ENCODE results near the gene PDE8B. TPM values are rescaled to one million over a fixed set of nuclear protein-coding genes. Genes with fewer than 3 reads are reported as not detected.

Gene PDE8B
- total RNA-seq, 2 donors from 2014 or later = 0.07 to 0.36 TPM

DNA sequence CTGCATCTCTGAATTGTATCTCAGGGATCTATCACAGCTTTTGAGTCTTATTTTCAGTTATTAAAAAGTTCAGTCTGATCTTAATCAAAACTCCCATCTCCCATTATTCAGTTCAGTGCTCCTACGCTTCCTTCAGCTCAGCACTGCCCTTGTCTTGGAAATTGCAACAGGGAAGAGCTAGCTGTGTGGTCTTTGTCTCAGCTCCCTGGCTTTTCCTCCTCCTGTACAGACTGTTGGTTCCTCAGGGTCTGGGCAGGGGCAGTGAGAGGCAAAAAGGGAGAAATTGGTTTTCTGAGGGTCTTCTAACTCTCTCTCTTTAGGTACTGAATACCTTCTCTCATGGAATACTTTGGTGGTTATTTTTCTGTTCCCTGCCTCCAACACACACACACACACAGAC is 48.2 kb downstream of the PDE8B start:
- H3K36me3 Mint-ChIP-seq (ENCODE audit: insufficient read depth in 2 of 2) = no peaks in the 10 kb centered on the region
- H3K9me3 Mint-ChIP-seq = peaks cover 0 to 2% of the 10 kb centered on the region in 2 donors
- no peak for DNase-seq
- H3K27me3 Mint-ChIP-seq (ENCODE audit: low read depth) = peaks cover 43% of the 10 kb centered on the region
- no peak overlapping the region for H3K4me3 Mint-ChIP-seq
- no peak overlapping the region for H3K27ac Mint-ChIP-seq
- H3K4me1 Mint-ChIP-seq (ENCODE audit: low read depth) = peaks cover 7% of the 10 kb centered on the region
- ATAC-seq (replicated peaks in 1 of 2) = no peak

DNA sequence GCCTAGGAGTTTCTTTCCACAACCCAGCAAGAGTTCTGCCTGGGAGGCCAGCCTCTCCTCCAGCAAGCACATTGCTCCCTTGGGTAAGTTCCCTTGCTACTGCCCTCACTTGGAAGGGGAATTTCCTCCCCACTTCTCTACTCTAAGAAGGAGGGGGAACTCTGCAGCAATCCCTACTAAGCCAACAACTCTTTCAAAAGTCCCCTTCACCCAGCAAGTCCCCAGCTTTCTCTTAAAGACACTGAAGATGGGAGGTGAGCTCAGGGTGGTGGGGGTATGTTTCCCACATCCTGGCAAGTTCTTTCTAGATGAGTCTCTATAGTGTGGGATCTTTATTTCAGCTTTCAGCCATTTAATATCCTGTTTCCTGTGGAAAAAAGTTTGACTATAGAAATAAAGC is 49.0 kb downstream of the PDE8B start:
- Mint-ChIP-seq H3K27ac (no peak overlapping the region), H3K36me3 (ENCODE audit: insufficient read depth in 2 of 2) (no peaks in the 10 kb centered on the region), H3K9me3 (peaks cover 0 to 2% of the 10 kb centered on the region in 2 donors), H3K27me3 (ENCODE audit: low read depth) (peaks cover 37% of the 10 kb centered on the region), H3K4me1 (ENCODE audit: low read depth) (peaks cover 7% of the 10 kb centered on the region), H3K4me3 (no peak overlapping the region)
- DNase-seq (no peak), ATAC-seq (replicated peaks in 1 of 2) (peak; percentile 49 to 55)

DNA sequence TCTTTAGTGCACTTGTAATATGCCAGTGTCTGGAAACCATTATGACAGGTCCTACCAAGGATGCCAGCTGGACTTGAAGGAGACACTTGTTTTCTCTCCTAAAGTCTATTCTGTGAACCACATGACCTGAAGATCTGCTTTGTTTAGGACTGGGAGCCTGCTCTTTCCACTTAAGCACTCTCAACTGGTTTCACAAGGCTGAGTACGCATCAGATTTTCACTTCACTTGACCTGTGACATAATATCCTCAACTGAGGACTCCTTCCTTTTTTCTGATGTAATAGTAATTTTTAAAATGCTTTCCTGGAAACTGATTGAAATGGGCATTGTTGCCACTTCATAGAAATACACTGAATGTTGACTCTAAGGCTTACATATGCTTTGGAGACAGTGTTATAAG is 52.2 kb downstream of the PDE8B start:
- H3K27ac Mint-ChIP-seq = no peak overlapping the region
- no peak overlapping the region for H3K4me3 Mint-ChIP-seq
- H3K4me1 Mint-ChIP-seq (ENCODE audit: low read depth) = peaks cover 7% of the 10 kb centered on the region
- ATAC-seq (replicated peaks in 1 of 2) (no peak), DNase-seq (no peak)
- no peaks in the 10 kb centered on the region for H3K9me3 Mint-ChIP-seq
- H3K27me3 Mint-ChIP-seq (ENCODE audit: low read depth) = peaks cover 14% of the 10 kb centered on the region
- no peaks in the 10 kb centered on the region for H3K36me3 Mint-ChIP-seq (ENCODE audit: insufficient read depth in 2 of 2)

DNA sequence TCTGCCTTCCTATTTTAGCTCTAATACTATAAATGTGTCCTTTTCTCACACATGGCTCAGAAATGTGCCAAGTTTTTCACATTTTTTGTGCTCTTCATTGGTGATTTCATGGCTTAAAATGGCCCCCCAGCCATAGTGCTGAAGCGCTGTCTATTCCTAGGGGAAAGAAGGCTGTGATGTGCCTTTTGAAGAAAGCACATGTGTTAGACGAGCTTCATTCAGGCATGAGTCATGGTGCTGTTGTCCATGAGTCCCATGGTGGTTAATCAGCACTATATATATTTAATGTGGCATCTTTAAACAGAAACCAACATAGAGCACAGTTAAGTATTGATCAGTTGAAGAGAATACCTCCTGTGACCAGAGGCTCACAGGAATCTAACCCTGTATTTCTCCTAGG is 55.8 kb downstream of the PDE8B start:
- peaks cover 25% of the 10 kb centered on the region for H3K27me3 Mint-ChIP-seq (ENCODE audit: low read depth)
- H3K4me1 Mint-ChIP-seq (ENCODE audit: low read depth) = no peaks in the 10 kb centered on the region
- no peak for ATAC-seq (replicated peaks in 1 of 2)
- H3K36me3 Mint-ChIP-seq (ENCODE audit: insufficient read depth in 2 of 2) = peaks cover 1 to 5% of the 10 kb centered on the region in 2 donors
- H3K9me3 Mint-ChIP-seq = peaks cover 0 to 7% of the 10 kb centered on the region in 2 donors
- no peak overlapping the region for H3K4me3 Mint-ChIP-seq
- no peak for DNase-seq
- H3K27ac Mint-ChIP-seq = no peak overlapping the region

DNA sequence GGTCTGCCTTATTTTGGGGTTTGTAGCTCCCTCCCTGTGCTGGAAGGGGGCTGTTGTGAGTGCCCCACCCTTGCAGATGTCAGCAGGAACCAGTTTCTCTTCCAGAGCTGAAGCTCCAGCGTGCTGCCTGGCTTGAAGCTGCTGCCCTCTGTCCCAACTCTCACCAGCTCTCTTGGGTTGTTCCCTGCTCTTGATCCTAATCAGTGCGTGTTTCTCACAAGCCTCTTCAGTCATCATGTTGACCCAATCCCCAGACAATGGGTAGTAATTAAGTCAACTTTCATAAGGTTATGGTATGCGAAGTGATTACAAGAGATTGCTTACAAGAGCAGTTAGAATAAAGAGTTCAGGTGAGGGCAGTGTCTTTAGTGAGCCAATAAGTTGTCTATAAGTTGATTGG is 57.0 kb downstream of the PDE8B start:
- no peak for DNase-seq
- H3K9me3 Mint-ChIP-seq = peaks cover 0 to 7% of the 10 kb centered on the region in 2 donors
- H3K36me3 Mint-ChIP-seq (ENCODE audit: insufficient read depth in 2 of 2) = peaks cover 1 to 5% of the 10 kb centered on the region in 2 donors
- no peak overlapping the region for H3K4me3 Mint-ChIP-seq
- H3K27me3 Mint-ChIP-seq (ENCODE audit: low read depth) = peaks cover 37% of the 10 kb centered on the region
- no peak for ATAC-seq (replicated peaks in 1 of 2)
- H3K27ac Mint-ChIP-seq = no peak overlapping the region
- H3K4me1 Mint-ChIP-seq (ENCODE audit: low read depth) = no peaks in the 10 kb centered on the region

DNA sequence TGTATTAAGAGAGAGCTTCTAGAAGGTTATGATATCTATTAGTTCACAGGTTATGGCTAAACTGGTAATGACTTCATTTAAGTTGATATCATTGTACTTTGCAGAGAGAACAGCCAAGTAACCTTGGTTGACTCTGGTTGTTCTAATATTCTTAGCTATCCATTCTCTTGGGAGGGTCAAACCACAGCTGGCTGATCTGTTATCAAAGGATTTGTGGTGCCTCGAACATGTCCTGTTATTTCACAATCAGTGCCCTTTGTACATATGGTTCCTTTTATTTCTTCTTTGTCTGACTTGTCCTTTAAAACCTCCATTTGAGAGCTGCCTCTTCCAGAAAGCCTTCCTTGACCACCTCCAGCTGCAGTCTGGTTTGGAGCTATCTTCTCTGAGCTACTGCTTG is 61.7 kb downstream of the PDE8B start:
- H3K27ac Mint-ChIP-seq = no peak overlapping the region
- no peak overlapping the region for H3K4me3 Mint-ChIP-seq
- peaks cover 40% of the 10 kb centered on the region for H3K27me3 Mint-ChIP-seq (ENCODE audit: low read depth)
- H3K9me3 Mint-ChIP-seq = peaks cover 0 to 7% of the 10 kb centered on the region in 2 donors
- ATAC-seq (replicated peaks in 1 of 2) (no peak), DNase-seq (no peak)
- H3K36me3 Mint-ChIP-seq (ENCODE audit: insufficient read depth in 2 of 2) = peaks cover 1 to 5% of the 10 kb centered on the region in 2 donors
- H3K4me1 Mint-ChIP-seq (ENCODE audit: low read depth) = peaks cover 6% of the 10 kb centered on the region

DNA sequence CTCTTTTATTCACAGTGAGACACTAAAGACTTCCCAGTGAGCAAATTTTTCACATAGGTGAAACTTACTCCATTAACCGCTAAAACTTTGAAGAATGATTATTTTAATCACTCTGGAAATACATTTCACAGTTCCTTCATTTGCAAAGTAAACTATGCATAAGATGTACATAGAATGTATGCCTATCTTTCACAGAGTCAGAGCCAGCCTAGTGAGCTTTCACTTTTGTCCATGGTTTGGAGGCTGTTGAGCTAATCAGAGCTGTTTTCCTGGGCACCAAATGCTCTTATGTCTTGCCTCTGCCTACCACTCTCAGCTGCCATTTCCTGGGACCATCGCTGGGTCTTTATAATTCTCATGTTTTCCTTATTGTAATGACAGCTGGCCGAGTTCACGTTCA is 67.3 kb downstream of the PDE8B start:
- peak overlapping the region; percentile 36 for H3K27ac Mint-ChIP-seq
- H3K36me3 Mint-ChIP-seq (ENCODE audit: insufficient read depth in 2 of 2) = no peaks in the 10 kb centered on the region
- peaks cover under 1% of the 10 kb centered on the region for H3K27me3 Mint-ChIP-seq (ENCODE audit: low read depth)
- ATAC-seq (replicated peaks in 1 of 2) (no peak), DNase-seq (no peak)
- no peaks in the 10 kb centered on the region for H3K9me3 Mint-ChIP-seq
- peak overlapping the region; percentile 7 to 58 for H3K4me3 Mint-ChIP-seq
- peaks cover 16% of the 10 kb centered on the region for H3K4me1 Mint-ChIP-seq (ENCODE audit: low read depth)

DNA sequence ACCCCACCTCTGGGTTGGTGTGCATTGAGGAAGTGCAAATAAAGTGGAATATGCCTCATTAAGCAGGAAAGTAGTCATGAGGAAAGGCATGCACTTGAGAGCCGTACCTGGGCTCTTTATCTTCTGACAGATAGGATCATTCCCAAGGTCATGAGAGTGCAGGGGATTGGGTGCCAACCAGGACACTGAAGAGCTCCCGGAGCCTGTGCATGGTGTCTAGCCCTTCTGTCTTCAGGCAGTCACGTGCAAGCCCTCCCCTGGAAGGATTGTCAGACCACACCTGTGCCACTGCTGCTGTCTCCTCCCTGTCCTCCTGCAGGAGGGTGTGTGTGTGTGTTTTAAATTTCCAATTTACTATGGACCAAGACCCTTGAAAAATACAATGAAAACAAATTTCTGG is 69.6 kb downstream of the PDE8B start:
- DNase-seq (no peak), ATAC-seq (replicated peaks in 1 of 2) (no peak)
- H3K4me3 Mint-ChIP-seq = no peak overlapping the region
- no peak overlapping the region for H3K27ac Mint-ChIP-seq
- H3K27me3 Mint-ChIP-seq (ENCODE audit: low read depth) = peaks cover 6% of the 10 kb centered on the region
- H3K4me1 Mint-ChIP-seq (ENCODE audit: low read depth) = peaks cover 16% of the 10 kb centered on the region
- H3K9me3 Mint-ChIP-seq = no peaks in the 10 kb centered on the region
- no peaks in the 10 kb centered on the region for H3K36me3 Mint-ChIP-seq (ENCODE audit: insufficient read depth in 2 of 2)

DNA sequence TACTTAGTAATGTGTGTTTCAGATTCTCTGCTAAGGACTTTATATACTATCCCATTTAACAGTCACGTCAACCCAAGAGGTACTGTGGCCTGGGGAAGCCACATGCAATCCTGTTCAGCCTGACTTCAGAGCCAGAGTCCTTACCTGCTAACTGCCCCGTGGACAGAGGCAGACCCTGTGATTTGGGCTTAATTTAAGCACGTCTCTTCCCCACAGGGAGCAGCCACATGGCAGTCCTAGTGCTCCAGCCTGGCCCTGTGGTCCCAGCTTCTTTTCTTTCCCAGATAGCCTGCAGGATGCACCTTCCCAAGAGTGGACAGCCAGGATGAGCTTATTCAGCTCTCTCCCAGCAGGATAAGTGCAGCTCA is 71.5 kb downstream of the PDE8B start:
- Mint-ChIP-seq H3K27me3 (ENCODE audit: low read depth) (peaks cover 14% of the 10 kb centered on the region), H3K9me3 (no peaks in the 10 kb centered on the region), H3K4me1 (ENCODE audit: low read depth) (peaks cover 12% of the 10 kb centered on the region), H3K36me3 (ENCODE audit: insufficient read depth in 2 of 2) (no peaks in the 10 kb centered on the region), H3K27ac (no peak overlapping the region), H3K4me3 (no peak overlapping the region)
- ATAC-seq (replicated peaks in 1 of 2) (no peak), DNase-seq (no peak)

DNA sequence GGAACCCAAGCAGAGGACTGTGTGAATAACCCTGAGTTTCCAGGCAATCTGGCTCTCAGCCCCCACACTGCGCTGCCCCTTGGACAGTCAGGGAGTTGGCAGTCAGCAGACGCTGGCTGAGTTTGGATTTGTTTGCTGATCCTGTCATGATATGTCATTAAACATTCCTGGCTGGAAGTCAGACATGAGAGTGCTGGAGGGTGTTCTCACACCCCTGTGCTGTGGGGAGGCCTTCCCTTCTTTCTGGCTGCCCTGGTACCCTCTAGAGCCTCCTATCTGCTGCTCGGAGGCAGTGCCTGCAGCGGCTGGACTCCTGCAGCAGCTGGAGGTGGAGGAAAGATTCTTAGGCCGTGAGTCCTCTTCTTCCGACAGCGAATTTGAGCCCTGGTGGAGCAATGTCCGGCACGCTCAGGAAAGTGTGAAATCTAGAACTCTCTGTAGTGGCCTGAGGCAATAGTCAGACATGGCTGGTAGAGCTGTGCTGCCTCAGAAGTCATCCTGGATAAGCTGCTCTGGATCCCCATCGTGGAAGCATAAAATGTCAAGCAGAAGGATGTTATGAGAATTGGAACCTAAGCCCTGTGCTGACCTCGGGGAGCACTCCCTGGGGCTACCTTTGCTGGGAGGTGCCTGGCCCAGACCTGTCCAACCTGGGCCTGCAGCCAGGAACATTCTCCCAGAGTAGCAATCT is 72.0 kb downstream of the PDE8B start:
- peaks cover 14% of the 10 kb centered on the region for H3K27me3 Mint-ChIP-seq (ENCODE audit: low read depth)
- no peak for DNase-seq
- H3K4me3 Mint-ChIP-seq = no peak overlapping the region
- peaks cover 7% of the 10 kb centered on the region for H3K4me1 Mint-ChIP-seq (ENCODE audit: low read depth)
- no peaks in the 10 kb centered on the region for H3K36me3 Mint-ChIP-seq (ENCODE audit: insufficient read depth in 2 of 2)
- ATAC-seq (replicated peaks in 1 of 2) = no peak
- no peak overlapping the region for H3K27ac Mint-ChIP-seq
- no peaks in the 10 kb centered on the region for H3K9me3 Mint-ChIP-seq

DNA sequence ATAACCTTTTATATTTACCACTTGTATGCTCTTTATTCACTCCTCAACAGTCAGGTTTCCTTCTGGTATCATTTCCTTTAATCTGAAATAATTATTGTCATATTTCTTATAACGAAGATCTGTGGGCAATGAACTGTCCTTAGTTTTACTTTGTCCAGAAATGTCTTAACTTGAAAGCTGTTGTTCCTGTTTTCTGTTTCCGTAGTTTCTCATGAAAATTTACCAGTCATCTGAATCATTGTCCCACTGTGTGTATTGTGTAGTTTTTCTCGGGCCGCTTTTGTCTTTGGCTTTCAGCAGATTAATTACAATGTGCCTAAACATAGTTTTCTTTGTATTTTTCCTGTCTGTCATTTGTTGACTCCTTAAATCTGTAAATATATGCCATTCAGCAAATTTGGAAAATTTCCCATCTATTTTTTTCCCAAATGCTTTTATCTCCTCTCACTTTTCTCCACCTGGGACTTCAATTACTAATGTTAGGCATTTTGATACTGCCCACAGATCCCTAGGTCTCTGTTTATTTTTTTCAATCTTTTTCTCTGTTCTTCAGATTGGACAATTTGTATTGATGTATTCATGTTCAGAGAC is 74.9 kb downstream of the PDE8B start:
- DNase-seq (no peak), ATAC-seq (replicated peaks in 1 of 2) (no peak)
- H3K4me3 Mint-ChIP-seq = no peak overlapping the region
- no peak overlapping the region for H3K27ac Mint-ChIP-seq
- no peaks in the 10 kb centered on the region for H3K9me3 Mint-ChIP-seq
- peaks cover 14% of the 10 kb centered on the region for H3K27me3 Mint-ChIP-seq (ENCODE audit: low read depth)
- H3K4me1 Mint-ChIP-seq (ENCODE audit: low read depth) = no peaks in the 10 kb centered on the region
- no peaks in the 10 kb centered on the region for H3K36me3 Mint-ChIP-seq (ENCODE audit: insufficient read depth in 2 of 2)

DNA sequence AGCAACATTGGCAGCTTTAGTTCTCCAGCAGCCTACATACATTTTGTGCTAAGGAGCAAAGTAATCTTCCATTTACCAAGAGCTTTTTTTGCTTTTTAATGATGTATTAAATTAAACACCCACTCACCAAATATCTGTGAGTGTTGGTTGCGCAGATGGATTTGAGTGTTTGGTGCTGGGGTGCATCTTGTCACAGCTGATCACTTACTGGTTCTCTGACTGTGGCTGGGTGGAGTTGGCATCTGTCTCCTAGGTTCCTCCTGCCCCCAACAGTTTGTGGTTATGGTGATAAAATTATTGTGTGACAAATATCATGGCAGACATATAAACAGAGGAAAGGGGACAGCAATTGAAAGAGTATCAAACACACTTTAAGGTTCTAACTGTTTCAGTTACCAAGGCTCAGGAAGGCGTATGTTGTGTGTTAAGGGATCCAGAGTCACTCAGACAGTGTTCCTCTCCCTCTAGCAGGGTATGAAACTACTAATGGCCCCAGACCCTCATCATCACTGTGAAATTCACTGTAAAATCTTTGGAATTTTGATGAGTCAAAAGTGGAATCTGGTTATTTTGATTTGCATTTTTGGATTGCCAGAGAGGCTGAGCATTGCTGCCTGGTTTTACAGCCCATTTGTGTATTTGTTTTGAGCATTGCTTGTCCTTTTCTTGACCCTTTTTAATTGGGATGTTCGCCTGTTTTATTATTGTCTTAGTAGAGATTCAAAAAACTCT is 81.7 kb downstream of the PDE8B start:
- DNase-seq = no peak
- peaks cover 42% of the 10 kb centered on the region for H3K27me3 Mint-ChIP-seq (ENCODE audit: low read depth)
- peaks cover 5% of the 10 kb centered on the region for H3K4me1 Mint-ChIP-seq (ENCODE audit: low read depth)
- H3K27ac Mint-ChIP-seq = no peak overlapping the region
- no peak for ATAC-seq (replicated peaks in 1 of 2)
- H3K36me3 Mint-ChIP-seq (ENCODE audit: insufficient read depth in 2 of 2) = peaks cover 0 to 2% of the 10 kb centered on the region in 2 donors
- peaks cover 0 to 3% of the 10 kb centered on the region in 2 donors for H3K9me3 Mint-ChIP-seq
- no peak overlapping the region for H3K4me3 Mint-ChIP-seq

DNA sequence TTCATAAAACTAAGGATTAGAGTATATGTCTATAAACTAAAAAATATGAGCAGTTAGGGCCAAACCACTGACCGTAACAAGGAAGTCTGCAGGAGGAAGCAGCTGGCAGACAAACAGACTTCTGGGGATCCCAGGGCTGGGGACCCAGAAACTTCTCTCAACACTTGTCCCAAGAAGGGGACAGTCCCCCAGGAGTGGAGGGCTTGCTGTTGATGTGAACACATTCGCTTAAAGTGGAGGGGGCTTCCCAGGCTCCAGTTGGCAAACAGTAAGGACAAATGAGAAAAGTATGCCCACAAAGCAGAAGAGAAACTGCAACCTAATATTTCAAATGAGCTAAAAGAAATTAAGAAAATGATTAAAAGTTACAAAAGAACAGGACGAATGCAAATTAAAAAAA is 83.7 kb downstream of the PDE8B start:
- Mint-ChIP-seq H3K36me3 (ENCODE audit: insufficient read depth in 2 of 2) (peaks cover 0 to 2% of the 10 kb centered on the region in 2 donors), H3K27me3 (ENCODE audit: low read depth) (peaks cover 54% of the 10 kb centered on the region), H3K27ac (no peak overlapping the region), H3K4me3 (no peak overlapping the region), H3K9me3 (peaks cover 3% of the 10 kb centered on the region in 2 donors), H3K4me1 (ENCODE audit: low read depth) (peaks cover 5% of the 10 kb centered on the region)
- ATAC-seq (replicated peaks in 1 of 2) (no peak), DNase-seq (no peak)
